Prostate gland (tissue), 2 donors: ENCODE results near the gene DGCR8. TPM values are rescaled to one million over a fixed set of nuclear protein-coding genes. Genes with fewer than 3 reads are reported as not detected.

ENCODE experiments used
- DNase-seq: peaks from one replicate; pipeline ENCODE4 v3.0.0-alpha.2; 2019; ENCODE audit warnings: low spot score
- H3K27ac ChIP-seq, 2 donors: fragments of 200-600 bp; sonication (generic); 2 replicates each; pipeline ENCODE4 v1.5.1; 2017 to 2019
- H3K27me3 ChIP-seq: fragments of 200-600 bp; sonication (generic); replicated peaks from 2 replicates; pipeline ENCODE4 v1.5.1; 2019; ENCODE audit not compliant: insufficient read depth
- H3K36me3 ChIP-seq, 2 donors: fragments of 200-600 bp; sonication (generic); 1 replicate in 1 of 2; 2 replicates in 1 of 2; pipeline versions ENCODE4 v1.5.1 to v1.8.1; 2017 to 2019
- H3K4me1 ChIP-seq: fragments of 200-600 bp; sonication (generic); replicated peaks from 2 replicates; pipeline ENCODE4 v1.5.1; 2019
- H3K4me3 ChIP-seq, 2 donors: fragments of 200-600 bp; sonication (generic); 2 replicates each; pipeline ENCODE4 v1.5.1; 2017 to 2019
- H3K9me3 ChIP-seq: fragments of 200-600 bp; sonication (generic); 2 replicates; pipeline ENCODE4 v1.5.1; 2017
- POLR2A ChIP-seq: fragments of 450-650 bp; IDR thresholded peaks from one replicate; pipeline ENCODE4 v1.6.1; 2016; ENCODE audit warnings: antibody characterized with exemption, mild to moderate bottlenecking
- POLR2AphosphoS5 ChIP-seq: sonication (generic); formaldehyde crosslinking; IDR thresholded peaks from one replicate; pipeline ENCODE4 v1.6.1; 2017; ENCODE audit warnings: antibody characterized with exemption
- WGBS: methylation state at CpG from one replicate; pipeline ENCODE4 v1.1.5; 2018; 5-methylcytosine and 5-hydroxymethylcytosine counted together
- intact Hi-C: fragments of 100-400 bp; cut with DNase I; formaldehyde crosslinking; loops from one replicate; pipeline ENCODE4 v1.14.2; 2022
- total RNA-seq, 2 donors: library from RNA; depleted of rRNA; stranded (reverse); fragments of >200 nt; gene quantifications; one replicate each; pipeline ENCODE4 v1.1.0, GENCODE V29; 2016
- TF ChIP-seq, protein P1 (sequence below), 4 experiments: fragments of 200-600 bp in 2 of 4; fragments of 450-650 bp in 2 of 4; sonication (generic) in 2 of 4; IDR thresholded peaks; 1 replicate in 3 of 4; 2 replicates in 1 of 4; pipeline ENCODE4 v1.5.1; 2016 to 2019; ENCODE audit warnings: antibody characterized with exemption in 4 of 4, mild to moderate bottlenecking in 2 of 4, moderate library complexity in 2 of 4

The DGCR8 gene
- total RNA-seq, 2 donors from 2014 or later, result 20.9 to 47.6 TPM

DNA sequence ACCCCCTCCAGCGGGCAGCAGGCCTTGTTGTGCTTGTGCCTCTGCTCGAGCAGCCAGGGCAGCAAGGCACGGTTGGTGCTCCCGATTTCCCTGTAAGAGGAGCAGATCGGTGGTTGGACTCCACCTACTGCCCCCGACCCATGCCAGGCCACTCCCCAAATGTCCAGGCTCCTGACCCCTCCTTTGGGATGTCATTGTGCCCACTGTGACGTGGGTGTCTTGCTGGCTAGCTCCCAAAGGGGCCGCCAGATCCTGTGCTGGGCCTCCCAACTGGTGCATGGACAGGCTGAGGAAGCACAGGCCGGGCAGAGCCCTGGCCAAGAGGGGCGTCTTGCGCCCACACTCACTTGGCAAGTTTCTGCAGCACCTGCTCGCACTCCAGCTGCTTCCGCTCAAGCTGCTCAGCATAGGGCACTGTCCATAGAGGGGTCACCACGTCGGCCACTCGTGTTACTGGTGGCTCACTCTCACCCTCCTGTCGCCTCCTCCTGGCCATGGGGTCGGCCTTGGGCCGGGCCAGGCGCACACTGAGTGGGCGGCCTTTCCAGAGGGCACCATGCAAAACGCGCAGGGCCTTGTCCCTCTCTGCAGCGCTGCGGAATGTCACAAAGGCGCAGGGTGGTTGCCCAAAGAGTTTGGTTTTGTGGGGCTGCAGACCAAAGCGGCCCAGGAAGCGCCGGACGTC is 35.8 kb downstream of the DGCR8 start, which contains the start of gene RANBP1:
RANBP1 (plus strand) TSS at position 414 of the 685 bp plus-strand sequence; CDS start at position 495, 81 bp downstream.
- WGBS, result 64% methylated on average over 29 of the region's 30 CpGs
- peaks cover 0 to 21% of the 10 kb centered on the region in 2 donors for H3K36me3 ChIP-seq
- intact Hi-C loops, result loop anchor here (2.0 kb wide), 1 partner anchor 35 kb away; the partner anchor contains the start of gene DGCR8
- H3K27me3 ChIP-seq, result no peaks in the 10 kb centered on the region
- no peaks in the 10 kb centered on the region for H3K9me3 ChIP-seq
- H3K4me3 ChIP-seq, result peak within 1 kb of the TSS; percentile 80 to 88
- peaks cover 3% of the 10 kb centered on the region for H3K4me1 ChIP-seq
- H3K27ac ChIP-seq, result peak within 1 kb of the TSS; percentile 63 to 83
- DNase-seq, result no peak
- TF ChIP-seq POLR2AphosphoS5 (no peak), POLR2A (no peak)
- TF ChIP-seq, protein P1, sequence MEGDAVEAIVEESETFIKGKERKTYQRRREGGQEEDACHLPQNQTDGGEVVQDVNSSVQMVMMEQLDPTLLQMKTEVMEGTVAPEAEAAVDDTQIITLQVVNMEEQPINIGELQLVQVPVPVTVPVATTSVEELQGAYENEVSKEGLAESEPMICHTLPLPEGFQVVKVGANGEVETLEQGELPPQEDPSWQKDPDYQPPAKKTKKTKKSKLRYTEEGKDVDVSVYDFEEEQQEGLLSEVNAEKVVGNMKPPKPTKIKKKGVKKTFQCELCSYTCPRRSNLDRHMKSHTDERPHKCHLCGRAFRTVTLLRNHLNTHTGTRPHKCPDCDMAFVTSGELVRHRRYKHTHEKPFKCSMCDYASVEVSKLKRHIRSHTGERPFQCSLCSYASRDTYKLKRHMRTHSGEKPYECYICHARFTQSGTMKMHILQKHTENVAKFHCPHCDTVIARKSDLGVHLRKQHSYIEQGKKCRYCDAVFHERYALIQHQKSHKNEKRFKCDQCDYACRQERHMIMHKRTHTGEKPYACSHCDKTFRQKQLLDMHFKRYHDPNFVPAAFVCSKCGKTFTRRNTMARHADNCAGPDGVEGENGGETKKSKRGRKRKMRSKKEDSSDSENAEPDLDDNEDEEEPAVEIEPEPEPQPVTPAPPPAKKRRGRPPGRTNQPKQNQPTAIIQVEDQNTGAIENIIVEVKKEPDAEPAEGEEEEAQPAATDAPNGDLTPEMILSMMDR (IDR thresholded peaks at IDR 0.05), result no peak

DNA sequence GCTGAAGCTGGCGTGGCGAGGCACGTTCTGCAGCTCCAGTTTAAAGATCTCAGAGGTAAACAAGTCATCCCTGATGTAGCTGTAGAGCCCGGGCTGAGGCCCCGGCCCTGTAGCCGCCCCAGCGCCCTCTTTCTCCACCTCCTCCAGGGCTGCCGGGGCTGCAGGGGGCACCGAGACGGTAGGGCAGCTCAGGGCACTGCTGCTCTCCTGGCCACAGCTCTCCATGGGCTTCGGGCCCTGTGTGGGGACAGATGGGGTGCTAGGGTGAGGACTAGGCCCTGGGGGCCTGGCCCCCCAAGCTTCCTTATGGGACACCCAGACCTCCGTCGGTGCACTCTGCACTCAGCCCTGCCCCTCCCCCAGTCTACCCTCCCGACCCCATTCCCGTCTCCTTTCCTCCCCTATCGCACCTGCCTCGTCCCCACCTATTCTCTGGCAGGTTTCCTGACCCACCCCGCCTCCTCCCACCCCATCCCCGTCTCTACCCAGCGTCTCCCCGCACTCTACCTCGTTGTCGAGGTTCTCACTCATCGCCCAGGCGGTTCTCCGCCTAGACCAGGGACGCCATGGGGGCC is 36.4 kb downstream of the DGCR8 start:
- H3K27me3 ChIP-seq, result no peaks in the 10 kb centered on the region
- peak overlapping the region; percentile 63 to 83 for H3K27ac ChIP-seq
- DNase-seq, result no peak
- peaks cover 0 to 21% of the 10 kb centered on the region in 2 donors for H3K36me3 ChIP-seq
- H3K4me3 ChIP-seq, result peak overlapping the region; percentile 80 to 88
- peaks cover 3% of the 10 kb centered on the region for H3K4me1 ChIP-seq
- H3K9me3 ChIP-seq, result no peaks in the 10 kb centered on the region
- intact Hi-C loops, result loop anchor here (2.0 kb wide), 1 partner anchor 36 kb away; the partner anchor contains the start of gene DGCR8
- TF ChIP-seq, protein P1 (IDR thresholded peaks at IDR 0.05), result no peak
- TF ChIP-seq POLR2A (no peak), POLR2AphosphoS5 (no peak)
- WGBS, result 11% methylated on average over 27 of the region's 27 CpGs

DNA sequence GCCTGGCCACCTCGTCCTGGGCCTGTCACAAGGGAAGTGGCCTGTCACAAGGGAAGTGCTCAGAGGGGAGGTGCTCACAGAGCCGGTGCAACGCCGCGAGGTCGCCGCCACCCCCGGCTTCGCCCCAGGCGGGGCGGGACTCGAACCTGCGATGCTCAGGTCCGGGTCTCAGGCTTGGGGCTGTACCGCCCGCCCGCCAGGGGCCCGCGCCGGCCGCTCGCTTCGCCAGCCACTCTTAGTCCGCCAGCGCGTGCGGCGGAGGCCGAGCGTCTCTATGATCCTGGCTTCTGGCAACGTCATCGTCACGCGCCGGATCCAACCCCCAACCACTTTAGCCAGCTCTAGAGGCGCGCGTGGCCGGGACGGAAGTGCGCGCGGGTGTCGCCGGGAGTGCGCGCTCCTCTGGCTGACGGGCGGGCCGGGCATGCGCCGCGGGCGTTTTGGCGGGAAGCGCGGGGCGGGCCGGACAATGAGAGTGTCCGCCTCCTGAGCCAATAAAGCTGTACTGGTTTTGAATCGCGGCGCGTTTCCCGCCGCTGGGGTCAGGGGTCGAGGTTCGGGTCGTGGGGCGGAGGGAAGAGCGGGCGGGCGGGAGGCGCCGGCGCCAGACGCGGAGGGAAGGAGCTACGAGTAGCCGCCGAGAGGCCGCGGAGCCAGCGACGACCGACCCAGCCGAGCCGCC is 37.1 kb downstream of the DGCR8 start, which contains the start of gene TRMT2A:
TRMT2A (minus strand) TSS at position 276 of the 682 bp plus-strand sequence. CDS start 320 bp downstream, outside the sequence.
- intact Hi-C loops, result loop anchor here (2.0 kb wide), 1 partner anchor 36 kb away; the partner anchor contains the start of gene DGCR8
- Histone ChIP-seq H3K4me3 (peak within 1 kb of the TSS; percentile 80 to 88), H3K9me3 (no peaks in the 10 kb centered on the region), H3K27ac (peak within 1 kb of the TSS; percentile 63 to 83), H3K27me3 (no peaks in the 10 kb centered on the region), H3K4me1 (peaks cover 3% of the 10 kb centered on the region), H3K36me3 (peaks cover 0 to 21% of the 10 kb centered on the region in 2 donors)
- under 1% methylated on average over 68 of the region's 88 CpGs for WGBS
- DNase-seq, result peak; percentile 97
- TF ChIP-seq, protein P1 (IDR thresholded peaks at IDR 0.05), result peak in 2 of 4 experiments; percentile 34 to 38
- peak; percentile 37 for TF ChIP-seq POLR2A
- TF ChIP-seq POLR2AphosphoS5, result peak; percentile 95

DNA sequence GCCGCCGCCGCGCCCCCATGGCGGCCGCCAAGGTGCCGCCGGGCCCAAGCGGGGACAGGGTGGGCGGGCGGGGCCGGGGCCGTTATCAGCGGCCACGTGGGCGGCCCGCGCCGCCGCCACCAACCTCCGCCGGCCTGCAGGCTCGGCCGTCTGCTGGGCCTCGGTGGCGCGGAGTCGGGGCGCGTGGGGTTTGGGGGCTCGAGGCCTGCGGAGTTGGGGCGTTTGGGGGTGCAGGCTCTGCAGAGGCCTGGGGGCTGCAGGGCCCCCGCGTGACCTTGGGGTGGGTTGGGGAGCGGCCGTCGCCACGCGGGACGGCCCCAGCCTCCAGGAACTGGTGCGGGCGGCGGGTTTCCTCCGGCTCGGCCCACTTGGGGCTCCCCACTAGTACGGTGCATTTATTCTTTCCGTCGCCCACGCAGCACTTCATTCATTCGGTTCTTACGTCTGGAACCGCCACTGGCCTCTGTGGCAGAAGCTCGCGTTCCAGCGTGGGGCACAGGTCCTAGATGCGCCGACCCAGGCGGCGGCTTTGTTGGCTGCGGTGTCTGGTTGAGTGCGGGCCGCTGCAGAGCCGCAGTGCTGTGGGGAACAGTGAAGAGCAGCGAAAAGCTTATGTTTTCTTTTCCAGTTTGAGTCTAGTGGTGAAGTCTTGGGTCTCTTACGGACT is 37.7 kb downstream of the DGCR8 start:
- Histone ChIP-seq H3K27me3 (no peaks in the 10 kb centered on the region), H3K4me3 (peak overlapping the region; percentile 80 to 88), H3K4me1 (peaks cover 3% of the 10 kb centered on the region), H3K36me3 (peaks cover 0 to 21% of the 10 kb centered on the region in 2 donors), H3K27ac (peak overlapping the region; percentile 43 to 63), H3K9me3 (no peaks in the 10 kb centered on the region)
- intact Hi-C loops, result loop anchor here (2.0 kb wide), 1 partner anchor 37 kb away; the partner anchor contains the start of gene DGCR8
- WGBS, result 0% methylated on average over 26 of the region's 66 CpGs
- no peak for TF ChIP-seq POLR2A
- no peak for TF ChIP-seq POLR2AphosphoS5
- TF ChIP-seq, protein P1 (IDR thresholded peaks at IDR 0.05), result no peak
- no peak for DNase-seq
